Measurements from ENCODE around the gene CDH20.

DNA sequence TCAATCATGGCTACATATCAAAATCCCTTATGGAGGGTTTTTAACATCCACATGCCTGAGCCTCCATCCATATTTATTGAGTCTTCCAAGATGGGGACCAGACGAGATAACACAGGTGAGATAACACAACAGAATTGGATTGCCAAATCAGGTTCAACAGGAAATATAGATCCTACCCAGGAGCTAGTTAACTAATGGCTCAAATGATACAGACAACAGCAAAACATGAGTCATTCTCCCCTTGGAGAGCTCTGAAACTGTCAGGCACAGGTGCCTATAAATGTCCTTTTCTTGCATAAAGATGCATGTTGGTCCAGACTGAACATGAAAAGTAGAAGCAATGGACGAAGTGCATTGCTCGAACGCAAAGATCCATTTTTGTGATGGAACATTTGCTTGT is 202.2 kb downstream of the CDH20 start:
- TF ChIP-seq HOXB5 (CRISPR knock-in tag; IDR thresholded peaks at IDR 0.05) (no peak), EP300 (IDR thresholded peaks at IDR 0.05) (no peak), BHLHE40 (IDR thresholded peaks at IDR 0.05; ENCODE audit: low read depth, low read length) (no peak), MAFK (IDR thresholded peaks at IDR 0.05; ENCODE audit: partially characterized antibody) (no peak), JUNB (IDR thresholded peaks at IDR 0.05) (no peak), CHD2 (IDR thresholded peaks at IDR 0.05; ENCODE audit: low read length, partially characterized antibody) (no peak), ZSCAN20 (CRISPR knock-in tag; IDR thresholded peaks at IDR 0.05) (no peak), KDM5A (IDR thresholded peaks at IDR 0.05) (no peak), NFE2L2 (conservative IDR thresholded peaks at IDR 0.05; ENCODE audit: low read length) (no peak)
- TF ChIP-seq, protein P1, sequence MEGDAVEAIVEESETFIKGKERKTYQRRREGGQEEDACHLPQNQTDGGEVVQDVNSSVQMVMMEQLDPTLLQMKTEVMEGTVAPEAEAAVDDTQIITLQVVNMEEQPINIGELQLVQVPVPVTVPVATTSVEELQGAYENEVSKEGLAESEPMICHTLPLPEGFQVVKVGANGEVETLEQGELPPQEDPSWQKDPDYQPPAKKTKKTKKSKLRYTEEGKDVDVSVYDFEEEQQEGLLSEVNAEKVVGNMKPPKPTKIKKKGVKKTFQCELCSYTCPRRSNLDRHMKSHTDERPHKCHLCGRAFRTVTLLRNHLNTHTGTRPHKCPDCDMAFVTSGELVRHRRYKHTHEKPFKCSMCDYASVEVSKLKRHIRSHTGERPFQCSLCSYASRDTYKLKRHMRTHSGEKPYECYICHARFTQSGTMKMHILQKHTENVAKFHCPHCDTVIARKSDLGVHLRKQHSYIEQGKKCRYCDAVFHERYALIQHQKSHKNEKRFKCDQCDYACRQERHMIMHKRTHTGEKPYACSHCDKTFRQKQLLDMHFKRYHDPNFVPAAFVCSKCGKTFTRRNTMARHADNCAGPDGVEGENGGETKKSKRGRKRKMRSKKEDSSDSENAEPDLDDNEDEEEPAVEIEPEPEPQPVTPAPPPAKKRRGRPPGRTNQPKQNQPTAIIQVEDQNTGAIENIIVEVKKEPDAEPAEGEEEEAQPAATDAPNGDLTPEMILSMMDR (IDR thresholded peaks at IDR 0.05) = no peak

Measured in A549 (cell line).